GM18870 (cell line): ENCODE measurements around the gene PTPN1.

ENCODE experiments used
- ATAC-seq: cut with Tn5 transposase; IDR thresholded peaks from one replicate; pipeline ENCODE4 v1.9.1; 2021; ENCODE audit warnings: moderate library complexity; ENCODE audit not compliant: unreplicated experiment

PTPN1 gene

DNA sequence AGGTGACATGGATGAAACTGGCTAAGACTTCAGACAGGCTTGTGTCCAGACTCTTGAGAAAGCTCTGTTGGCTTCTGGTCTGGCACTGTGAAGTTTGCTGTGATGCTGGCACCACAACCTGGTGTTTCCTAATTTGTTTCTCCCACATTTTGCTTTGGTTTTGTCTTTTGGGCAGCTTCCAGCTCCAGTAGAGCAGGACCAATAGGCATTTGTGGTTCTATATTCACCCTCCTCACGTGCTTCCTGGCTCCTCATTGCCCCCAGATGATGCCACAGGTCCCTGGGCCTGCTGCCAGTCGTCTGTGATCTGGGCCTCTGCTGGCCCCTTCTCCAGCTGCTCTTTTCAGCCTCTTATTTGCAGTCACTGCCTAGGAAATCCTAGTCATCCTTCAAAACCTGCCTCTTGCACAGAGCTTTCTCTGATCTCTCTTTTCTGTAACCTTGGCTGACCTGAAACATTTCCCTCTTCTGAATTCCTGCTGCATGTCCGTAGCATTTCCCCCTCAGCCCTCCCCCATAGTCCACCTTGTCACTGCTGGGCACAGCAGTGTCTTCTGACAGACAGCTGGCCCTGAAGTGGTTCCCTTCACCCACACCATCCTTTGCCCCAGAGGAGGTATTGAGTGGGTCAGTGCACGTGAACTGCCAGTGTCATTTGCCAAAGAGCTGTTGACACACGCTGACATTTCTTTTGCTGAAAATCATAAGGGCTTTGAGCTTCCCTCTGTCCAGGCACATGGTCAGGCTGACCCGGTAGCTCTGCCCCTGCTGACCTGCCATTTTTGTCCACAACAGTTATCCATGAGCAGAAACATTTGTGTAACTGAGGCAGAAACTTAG, 63.0 kb downstream of the PTPN1 start:
- no peak for ATAC-seq

DNA sequence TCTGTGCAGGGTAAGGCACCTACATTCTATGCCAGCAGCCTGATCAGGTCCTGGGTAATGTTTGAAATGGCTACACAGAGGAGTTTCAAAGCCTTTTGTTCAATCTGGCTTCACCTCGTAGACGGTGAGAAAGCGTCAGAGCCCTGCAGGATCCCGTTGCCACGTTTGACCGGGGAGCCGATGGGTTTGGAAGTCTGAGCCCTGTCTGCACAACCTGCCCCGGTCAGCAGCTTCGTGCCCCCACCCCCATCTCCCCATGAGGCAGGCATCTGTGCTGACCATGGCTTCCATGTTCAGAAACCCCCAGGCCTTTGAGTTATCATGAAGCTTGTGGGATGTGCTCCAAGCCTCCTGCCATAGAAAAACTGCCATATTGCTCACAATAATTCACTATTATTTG, 63.9 kb downstream of the PTPN1 start:
- ATAC-seq: no peak

DNA sequence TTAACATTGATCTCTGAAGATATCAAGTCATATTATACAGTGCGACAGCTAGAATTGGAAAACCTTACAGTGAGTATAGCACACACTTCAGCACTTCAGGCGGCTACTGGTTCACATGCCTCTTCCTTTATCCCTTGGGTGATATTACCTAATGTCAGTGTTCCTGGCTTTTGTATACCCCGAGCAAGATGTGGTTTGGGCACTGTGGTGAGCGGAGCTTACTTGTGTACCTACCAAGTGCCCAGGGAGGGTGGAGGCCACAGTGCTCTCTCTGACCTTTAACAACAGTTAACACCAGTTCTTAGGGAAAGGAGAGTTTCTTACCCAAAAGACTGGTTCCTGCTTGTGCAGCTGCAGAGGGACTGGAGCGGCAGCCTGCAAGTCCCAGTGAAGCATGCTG, 64.4 kb downstream of the PTPN1 start:
- ATAC-seq: no peak

DNA sequence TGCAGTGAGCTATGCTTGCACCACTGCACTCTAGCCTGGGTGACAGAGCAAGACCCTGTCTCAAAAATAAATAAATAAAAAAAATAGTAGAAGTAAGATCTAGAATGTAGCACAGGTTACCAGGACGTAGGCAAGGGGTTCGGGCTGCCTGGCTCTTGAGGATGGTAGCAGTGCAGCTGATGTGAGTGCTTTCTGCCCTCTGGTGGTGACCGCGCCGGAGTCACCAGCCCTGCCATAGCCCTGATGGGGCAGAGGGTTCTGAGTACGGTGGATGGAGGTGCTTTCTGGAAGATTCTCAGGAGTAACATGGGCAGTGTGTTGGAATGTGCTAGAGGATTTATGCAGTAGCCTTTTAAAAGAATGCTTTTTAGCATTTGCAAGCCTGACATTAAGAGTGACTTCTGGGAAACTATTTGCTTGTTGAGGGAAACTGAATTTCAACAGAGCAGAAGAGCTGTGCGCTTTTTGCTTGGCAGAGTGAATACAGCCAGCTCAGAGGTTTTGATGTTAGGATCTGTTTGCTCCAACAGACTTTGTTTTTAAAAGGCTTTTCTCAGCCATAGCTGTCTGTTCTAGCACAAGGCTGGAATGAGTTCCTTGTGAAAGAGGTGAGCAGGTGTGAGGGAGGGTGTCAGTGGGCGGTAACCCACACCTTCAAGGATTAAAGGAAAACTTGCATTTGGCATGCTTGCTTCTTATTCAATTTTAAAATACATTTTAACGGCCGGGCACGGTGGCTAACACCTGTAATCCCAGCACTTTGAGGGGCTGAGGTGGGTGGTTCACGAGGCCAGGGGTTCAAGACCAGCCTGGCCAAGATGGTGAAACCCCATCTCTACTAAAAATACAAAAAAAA, 65.9 kb downstream of the PTPN1 start:
- no peak for ATAC-seq

DNA sequence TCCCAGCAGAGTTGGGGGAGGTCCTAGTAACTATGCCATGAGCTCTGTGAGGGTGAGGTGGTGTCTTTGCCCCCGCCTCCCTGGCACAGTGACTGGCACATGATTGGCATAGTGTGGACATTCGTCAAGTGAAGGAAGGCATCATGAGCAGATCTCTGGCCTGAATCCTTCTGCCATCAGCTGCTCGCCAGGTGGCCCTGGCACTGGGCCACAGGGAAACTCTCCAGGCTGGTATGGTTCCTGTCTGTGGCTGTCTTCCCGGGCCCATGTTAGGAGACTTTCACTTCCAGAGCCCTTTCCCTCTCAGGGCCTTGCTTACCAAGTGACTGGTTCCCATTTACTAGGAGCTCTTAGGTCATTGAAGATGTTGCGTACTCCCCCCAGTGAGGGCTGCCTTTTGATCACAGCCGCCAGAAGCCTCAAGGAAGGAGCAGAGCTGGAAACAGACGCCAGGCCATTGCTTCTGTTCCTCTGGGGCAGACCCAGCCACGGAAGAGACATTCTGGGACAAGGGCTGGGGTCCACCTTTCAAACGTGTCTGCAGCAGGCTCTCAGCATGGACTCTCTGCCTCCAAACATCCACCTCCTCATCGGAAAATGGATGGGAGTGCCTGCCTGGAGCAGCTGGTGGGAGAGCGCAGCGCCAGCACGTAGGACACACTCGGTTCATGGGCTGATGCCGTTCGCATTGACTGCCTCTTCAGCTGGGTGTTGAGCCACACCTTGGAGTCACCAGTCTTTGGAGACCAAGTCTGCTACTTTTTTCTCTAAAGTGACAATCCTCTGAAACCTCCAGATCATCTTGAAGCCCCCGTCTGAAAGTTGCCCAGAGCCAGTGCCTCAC, 67.2 kb downstream of the PTPN1 start:
- ATAC-seq: no peak

DNA sequence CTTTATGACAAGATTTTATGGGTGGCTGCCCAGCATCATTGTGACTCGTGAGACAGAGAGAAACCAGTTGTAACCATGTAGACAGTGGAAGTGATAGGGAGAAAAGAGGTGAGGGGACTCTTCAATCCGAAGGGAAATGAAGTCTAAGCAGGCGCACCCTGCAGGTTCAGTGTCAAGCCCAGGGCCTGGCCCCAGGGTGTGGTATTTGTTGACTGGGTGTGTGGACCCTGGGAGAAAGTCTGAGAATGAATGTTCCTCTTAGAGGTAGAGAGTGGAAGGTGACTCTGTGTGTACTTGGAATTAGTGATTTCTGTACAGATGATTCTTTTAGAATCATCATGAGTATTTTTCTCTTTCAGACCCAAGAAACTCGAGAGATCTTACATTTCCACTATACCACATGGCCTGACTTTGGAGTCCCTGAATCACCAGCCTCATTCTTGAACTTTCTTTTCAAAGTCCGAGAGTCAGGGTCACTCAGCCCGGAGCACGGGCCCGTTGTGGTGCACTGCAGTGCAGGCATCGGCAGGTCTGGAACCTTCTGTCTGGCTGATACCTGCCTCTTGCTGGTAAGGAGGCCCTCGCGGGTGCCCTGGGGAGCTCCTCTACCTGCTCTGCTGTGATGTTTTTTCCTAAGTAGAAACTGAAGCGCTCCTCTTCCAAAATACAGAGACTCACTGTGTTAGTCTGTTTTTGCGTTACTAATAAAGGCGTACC, 68.0 kb downstream of the PTPN1 start:
- no peak for ATAC-seq

DNA sequence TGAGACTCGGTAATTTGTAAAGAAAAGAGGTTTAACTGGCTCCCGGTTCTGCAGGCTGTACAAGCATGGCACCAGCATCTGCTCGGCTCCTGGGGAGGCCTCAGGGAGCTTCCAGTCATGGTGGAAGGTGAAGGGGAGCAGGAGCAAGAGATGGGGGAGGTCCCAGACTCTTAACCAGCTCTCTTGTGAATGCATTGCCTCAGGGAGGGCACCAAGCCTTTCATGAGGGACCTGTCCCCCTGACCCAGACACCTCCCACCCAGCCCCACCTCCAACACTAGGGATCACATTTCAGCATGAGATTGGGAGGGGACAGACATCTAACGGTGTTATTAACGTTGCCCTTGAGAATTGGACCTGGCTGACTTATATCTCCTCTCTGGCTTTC, 68.6 kb downstream of the PTPN1 start:
- ATAC-seq: no peak

DNA sequence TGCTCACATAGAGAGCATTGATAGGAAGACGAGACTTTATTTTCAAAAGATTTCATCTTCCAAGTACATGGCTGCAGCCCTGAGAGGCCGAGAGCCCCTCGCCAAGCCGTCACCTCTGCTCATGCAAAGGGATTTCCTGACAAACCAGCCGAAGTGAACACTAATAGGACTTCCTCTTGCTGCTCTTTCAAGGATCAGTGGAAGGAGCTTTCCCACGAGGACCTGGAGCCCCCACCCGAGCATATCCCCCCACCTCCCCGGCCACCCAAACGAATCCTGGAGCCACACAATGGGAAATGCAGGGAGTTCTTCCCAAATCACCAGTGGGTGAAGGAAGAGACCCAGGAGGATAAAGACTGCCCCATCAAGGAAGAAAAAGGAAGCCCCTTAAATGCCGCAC, 69.3 kb downstream of the PTPN1 start:
- no peak for ATAC-seq

DNA sequence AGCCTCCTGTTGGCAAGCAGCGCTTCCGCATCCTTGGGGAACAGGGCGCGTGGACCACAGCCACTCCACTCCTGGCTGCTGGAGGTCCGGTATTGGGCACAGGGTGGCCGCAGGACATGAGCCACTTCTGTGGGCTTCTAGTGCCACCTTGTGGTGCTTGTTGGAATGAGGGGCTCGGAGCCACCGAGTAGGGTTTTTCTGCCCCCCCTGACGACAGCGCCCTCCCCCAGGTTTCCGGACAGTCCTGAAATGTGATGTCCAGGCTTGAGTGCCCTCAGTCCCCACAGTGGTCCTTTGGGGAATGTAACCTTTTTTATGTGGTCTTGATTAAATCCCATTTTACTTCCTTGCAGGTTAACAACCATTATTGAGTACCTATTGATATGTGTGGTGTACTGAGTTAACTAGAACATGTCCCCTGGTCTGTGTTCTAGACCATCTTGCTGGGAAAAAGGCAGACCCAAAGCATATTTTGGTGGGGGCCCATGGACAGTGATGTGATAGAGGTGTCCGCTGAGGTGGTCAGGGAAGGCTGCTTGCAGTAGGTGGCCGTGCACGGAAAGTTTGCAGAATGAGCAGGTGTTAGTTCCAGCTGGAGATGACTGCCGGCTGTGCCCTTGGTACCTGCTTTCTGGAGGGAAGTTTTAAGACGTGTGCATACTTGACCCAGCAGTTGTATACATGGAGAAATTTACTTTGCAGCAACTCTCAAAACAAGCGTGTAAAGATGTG, 70.0 kb downstream of the PTPN1 start:
- ATAC-seq: no peak

DNA sequence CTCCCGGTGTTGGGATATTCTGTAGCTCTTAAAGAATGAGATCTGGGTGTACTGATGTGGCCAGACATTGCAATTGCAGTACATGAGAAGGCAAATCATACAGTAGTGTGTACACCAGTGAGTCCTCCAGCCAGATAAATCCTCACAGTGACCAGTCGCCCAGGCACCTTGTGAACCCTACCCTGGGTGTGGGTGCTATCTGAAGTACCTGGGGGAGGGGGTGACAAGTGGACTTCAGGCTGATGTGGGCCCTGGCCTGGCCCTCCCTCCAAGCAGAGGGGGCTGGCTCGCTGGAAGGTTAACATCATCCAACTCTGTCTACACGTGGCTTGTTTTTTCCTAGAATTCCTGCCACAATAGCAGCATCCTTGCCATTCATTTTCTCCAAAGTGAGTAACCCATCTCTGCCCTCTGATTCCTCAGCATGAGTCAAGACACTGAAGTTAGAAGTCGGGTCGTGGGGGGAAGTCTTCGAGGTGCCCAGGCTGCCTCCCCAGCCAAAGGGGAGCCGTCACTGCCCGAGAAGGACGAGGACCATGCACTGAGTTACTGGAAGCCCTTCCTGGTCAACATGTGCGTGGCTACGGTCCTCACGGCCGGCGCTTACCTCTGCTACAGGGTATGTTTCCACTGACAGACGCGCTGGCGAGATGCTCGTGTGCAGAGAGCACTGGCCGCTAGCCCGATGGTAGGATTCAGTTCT, 70.8 kb downstream of the PTPN1 start:
- ATAC-seq: no peak

DNA sequence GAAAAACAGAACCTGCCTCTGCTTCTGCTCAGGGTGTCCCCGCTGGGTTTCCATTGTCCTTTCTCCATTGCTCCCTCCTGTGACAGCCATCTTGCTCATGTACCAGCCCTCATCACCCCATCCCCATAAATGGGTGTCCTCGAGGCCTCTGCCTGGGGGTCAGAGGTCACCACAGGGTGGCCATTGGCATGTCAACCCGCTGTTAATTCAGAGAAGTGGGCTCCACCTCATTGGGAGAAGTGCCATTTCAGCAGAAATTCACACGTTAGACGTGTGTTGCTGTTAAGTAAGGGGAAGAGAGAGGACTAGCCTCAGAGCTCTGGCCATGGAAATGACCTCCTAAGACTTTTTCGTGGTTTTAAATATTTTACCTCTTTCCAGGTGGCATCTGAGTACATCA, 71.9 kb downstream of the PTPN1 start:
- ATAC-seq: no peak

DNA sequence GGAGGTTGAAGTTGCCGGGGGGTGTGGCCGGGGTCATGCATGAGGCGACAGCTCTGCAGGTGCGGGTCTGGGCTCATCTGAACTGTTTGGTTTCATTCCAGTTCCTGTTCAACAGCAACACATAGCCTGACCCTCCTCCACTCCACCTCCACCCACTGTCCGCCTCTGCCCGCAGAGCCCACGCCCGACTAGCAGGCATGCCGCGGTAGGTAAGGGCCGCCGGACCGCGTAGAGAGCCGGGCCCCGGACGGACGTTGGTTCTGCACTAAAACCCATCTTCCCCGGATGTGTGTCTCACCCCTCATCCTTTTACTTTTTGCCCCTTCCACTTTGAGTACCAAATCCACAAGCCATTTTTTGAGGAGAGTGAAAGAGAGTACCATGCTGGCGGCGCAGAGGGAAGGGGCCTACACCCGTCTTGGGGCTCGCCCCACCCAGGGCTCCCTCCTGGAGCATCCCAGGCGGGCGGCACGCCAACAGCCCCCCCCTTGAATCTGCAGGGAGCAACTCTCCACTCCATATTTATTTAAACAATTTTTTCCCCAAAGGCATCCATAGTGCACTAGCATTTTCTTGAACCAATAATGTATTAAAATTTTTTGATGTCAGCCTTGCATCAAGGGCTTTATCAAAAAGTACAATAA, 72.5 kb downstream of the PTPN1 start:
- ATAC-seq: no peak

DNA sequence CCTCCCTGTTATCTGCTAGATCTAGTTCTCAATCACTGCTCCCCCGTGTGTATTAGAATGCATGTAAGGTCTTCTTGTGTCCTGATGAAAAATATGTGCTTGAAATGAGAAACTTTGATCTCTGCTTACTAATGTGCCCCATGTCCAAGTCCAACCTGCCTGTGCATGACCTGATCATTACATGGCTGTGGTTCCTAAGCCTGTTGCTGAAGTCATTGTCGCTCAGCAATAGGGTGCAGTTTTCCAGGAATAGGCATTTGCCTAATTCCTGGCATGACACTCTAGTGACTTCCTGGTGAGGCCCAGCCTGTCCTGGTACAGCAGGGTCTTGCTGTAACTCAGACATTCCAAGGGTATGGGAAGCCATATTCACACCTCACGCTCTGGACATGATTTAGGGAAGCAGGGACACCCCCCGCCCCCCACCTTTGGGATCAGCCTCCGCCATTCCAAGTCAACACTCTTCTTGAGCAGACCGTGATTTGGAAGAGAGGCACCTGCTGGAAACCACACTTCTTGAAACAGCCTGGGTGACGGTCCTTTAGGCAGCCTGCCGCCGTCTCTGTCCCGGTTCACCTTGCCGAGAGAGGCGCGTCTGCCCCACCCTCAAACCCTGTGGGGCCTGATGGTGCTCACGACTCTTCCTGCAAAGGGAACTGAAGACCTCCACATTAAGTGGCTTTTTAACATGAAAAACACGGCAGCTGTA, 73.4 kb downstream of the PTPN1 start:
- no peak for ATAC-seq

DNA sequence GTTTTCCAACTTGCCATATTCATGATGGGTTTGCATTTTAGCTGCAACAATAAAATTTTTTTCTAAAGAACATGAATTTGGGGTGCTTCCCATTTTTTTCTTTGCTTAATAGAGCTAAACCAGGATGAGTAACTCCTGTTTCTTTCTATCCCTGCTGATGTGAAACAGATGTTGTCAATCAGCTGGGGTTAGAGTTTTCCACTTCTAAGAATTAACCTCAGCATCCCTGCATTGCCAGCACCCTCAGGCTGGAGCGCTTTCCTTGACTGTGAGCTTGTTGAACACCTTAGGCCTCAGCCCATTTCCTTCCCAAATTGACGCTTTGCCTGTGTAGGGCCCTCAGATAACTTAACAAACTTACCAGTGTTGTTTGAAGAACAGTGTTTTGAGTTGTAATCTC, 74.5 kb downstream of the PTPN1 start:
- ATAC-seq: no peak

DNA sequence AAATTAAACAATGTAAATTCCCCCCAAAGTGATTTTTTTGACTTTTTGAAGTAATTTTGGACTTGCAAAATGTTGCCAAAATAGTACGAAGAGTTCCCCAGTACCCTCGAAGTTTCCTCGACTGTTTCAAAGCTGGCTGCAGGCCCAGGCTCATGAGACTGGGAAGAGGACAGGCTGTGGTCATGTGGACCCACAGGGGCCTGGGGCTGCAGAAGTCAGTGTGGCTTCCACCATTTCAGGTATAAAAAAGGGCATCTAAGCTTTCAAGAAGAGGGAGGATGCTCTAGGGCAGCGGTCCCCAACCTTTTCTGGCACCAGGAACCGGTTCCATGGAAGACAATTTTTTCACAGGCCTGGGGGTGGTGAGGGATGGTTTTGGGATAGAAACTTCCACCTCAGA, 75.0 kb downstream of the PTPN1 start:
- ATAC-seq: no peak

DNA sequence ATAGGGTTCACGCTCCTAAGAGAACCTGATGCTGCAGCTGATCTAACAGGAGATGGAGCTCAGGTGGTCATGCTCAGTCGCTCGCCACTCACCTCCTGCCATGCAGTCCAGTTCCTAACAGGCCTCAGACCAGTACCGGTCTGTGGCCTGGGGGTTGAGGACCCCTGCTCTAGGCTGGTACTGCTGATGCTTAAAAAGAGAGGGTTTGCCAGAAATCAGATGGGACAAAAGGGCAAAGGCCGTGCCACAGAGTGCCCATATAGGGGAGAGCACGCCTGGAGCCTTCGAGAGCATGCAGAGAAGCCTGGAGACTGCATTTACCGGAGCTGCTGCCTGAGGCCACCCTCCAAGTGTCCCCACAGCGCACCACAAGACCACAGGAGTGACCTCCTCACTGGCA, 75.5 kb downstream of the PTPN1 start:
- ATAC-seq: no peak

DNA sequence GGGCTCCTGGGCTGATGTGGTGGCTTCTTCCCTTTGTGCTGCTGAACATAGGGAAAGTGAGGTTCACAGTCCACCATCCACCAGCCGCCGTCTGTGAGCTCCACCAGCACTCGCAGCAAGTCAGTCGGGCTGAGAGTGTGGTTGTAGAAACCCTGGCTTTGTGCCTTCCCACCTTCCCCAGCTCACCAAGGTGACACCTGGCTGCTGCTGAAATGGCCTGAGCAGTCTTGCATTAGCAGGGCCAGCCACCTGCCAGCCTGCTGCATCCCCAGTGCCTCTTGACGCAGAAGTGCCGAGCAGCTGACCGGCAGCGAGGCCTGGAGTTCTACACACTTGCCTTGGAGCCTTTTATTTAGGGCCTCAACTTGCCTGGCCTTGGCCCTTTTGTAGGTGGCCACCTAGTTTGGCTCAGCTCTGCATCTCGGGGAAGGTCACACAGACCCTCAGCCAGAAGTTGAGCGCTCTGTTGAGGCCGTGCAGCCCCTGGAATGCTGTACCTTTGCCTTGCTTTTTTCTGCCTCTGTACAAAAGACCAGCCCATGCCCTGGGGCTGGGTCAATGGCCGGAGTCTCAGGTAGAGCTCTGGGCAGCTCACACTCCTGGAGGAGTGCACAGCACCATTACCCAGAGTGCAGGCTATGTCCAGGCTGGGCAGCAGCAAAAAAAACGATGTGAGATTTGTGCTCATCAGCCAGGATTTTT, 76.5 kb downstream of the PTPN1 start:
- ATAC-seq: no peak
